AG04450 (cell line): ENCODE measurements around the gene THAP4. TPM values are rescaled to one million over a fixed set of nuclear protein-coding genes. Genes with fewer than 3 reads are reported as not detected.

Source experiments
- CTCF ChIA-PET: fragments of 300-600, 350-600 bp; formaldehyde crosslinking; extraction: SDS; loops from one replicate; lab custom pipeline; 2022; ENCODE audit warnings: antibody characterized with exemption, inconsistent platforms; lab: Charles Lee
- POLR2A ChIA-PET: fragments of 350-600 bp; formaldehyde crosslinking; extraction: SDS; loops from one replicate; lab custom pipeline; 2021; ENCODE audit warnings: antibody characterized with exemption, inconsistent platforms; lab: Yijun Ruan, JAX
- DNase-seq: peaks from one replicate; pipeline ENCODE4 v3.0.0-alpha.2; 2011; ENCODE audit warnings: low read depth, low spot score
- H3K27ac ChIP-seq: one replicate; pipeline ENCODE4 v1.5.1; 2012; ENCODE audit warnings: low read depth, low read length, control low read depth
- H3K27me3 ChIP-seq: one replicate; pipeline ENCODE4 v1.6.0; 2012; ENCODE audit warnings: low read length; ENCODE audit not compliant: control insufficient read depth, insufficient read depth
- H3K4me3 ChIP-seq: 2 replicates; pipeline ENCODE4 v1.5.1; 2011; ENCODE audit warnings: mild to moderate bottlenecking, low read depth, low read length, control low read depth
- H3K9me3 ChIP-seq: 2 replicates; pipeline ENCODE4 v1.5.1; 2012; ENCODE audit warnings: low read length; ENCODE audit not compliant: control insufficient read depth, insufficient read depth
- polyA plus RNA-seq: library from polyadenylated mRNA; depleted of rRNA; stranded (reverse); fragments of >200 nt; gene quantifications from 2 replicates; pipeline ENCODE4 v1.2.3, GENCODE V29; 2011
- TF ChIP-seq, protein P1 (sequence below): IDR thresholded peaks from 2 replicates; pipeline ENCODE4 v1.5.1; 2011; ENCODE audit warnings: low read depth, low read length, control low read depth, inconsistent platforms

THAP4 gene
- polyA plus RNA-seq, 1 experiment, result 23.7 TPM

GRCh38 chr2:241678784-241679540 lies 42.0 kb upstream of the THAP4 start:
- POLR2A ChIA-PET, result interaction anchor here (1.0 kb wide), 1 partner anchor 8 kb away, joined by 3 read pairs; the partner anchor contains the start of gene DTYMK
- Histone ChIP-seq H3K4me3 (no peak overlapping the region), H3K27me3 (no peaks in the 10 kb centered on the region), H3K9me3 (no peaks in the 10 kb centered on the region), H3K27ac (no peak overlapping the region)
- DNase-seq, result no peak
- TF ChIP-seq, protein P1, sequence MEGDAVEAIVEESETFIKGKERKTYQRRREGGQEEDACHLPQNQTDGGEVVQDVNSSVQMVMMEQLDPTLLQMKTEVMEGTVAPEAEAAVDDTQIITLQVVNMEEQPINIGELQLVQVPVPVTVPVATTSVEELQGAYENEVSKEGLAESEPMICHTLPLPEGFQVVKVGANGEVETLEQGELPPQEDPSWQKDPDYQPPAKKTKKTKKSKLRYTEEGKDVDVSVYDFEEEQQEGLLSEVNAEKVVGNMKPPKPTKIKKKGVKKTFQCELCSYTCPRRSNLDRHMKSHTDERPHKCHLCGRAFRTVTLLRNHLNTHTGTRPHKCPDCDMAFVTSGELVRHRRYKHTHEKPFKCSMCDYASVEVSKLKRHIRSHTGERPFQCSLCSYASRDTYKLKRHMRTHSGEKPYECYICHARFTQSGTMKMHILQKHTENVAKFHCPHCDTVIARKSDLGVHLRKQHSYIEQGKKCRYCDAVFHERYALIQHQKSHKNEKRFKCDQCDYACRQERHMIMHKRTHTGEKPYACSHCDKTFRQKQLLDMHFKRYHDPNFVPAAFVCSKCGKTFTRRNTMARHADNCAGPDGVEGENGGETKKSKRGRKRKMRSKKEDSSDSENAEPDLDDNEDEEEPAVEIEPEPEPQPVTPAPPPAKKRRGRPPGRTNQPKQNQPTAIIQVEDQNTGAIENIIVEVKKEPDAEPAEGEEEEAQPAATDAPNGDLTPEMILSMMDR, result no peak
- CTCF ChIA-PET, result no interaction called here

DNA sequence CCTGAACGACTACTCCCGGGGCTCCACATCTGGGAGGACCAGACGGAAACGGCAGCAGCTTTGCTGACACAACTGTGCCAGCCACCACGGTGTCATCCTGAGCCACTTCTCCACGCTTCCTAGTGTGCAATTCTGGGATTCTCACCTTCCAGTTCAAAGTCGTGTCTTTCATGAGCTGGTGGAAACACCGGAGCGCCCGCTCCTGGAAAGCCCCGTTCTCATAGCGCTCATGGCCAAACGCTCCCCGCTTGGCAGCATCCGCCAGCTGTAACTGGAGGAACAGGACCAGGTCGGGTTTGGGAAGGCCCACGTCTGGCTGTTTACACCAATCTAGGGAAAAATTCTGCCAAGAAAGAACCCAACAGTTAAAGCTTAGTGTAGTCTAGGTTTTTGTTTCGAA lies 41.3 kb upstream of the THAP4 start:
- TF ChIP-seq, protein P1, result no peak
- H3K9me3 ChIP-seq, result no peaks in the 10 kb centered on the region; the same call in 1 of the 2 replicates
- POLR2A ChIA-PET, result interaction anchor here (1.0 kb wide), 2 partner anchors 8 to 9 kb away, joined by 3 read pairs; partner anchors contain the start of gene DTYMK
- CTCF ChIA-PET, result interaction anchor here (1.0 kb wide), 1 partner anchor 13 kb away, joined by 3 read pairs; no protein-coding TSS in a partner anchor
- H3K27me3 ChIP-seq, result no peaks in the 10 kb centered on the region
- H3K27ac ChIP-seq, result no peak overlapping the region
- no peak for DNase-seq
- no peak overlapping the region for H3K4me3 ChIP-seq

GRCh38 chr2:241677392-241677791 lies 40.4 kb upstream of the THAP4 start:
- TF ChIP-seq, protein P1, result no peak
- H3K4me3 ChIP-seq, result no peak overlapping the region
- DNase-seq, result no peak
- ChIA-PET POLR2A (interaction anchor here (1.0 kb wide), 1 partner anchor 9 kb away, joined by 3 read pairs; the partner anchor contains the start of gene DTYMK), CTCF (interaction anchor here (1.0 kb wide), 1 partner anchor 13 kb away, joined by 3 read pairs; no protein-coding TSS in a partner anchor)
- H3K27me3 ChIP-seq, result no peaks in the 10 kb centered on the region
- H3K27ac ChIP-seq, result no peak overlapping the region
- H3K9me3 ChIP-seq, result no peaks in the 10 kb centered on the region; the same call in 1 of the 2 replicates

- POLR2A ChIA-PET, result no interaction called here
Measured at GRCh38 chr2:241676665-241677064, 39.7 kb upstream of the THAP4 start.

More at GRCh38 chr2:241676665-241677064, 39.7 kb upstream of the THAP4 start:
- TF ChIP-seq, protein P1, result no peak
- H3K27me3 ChIP-seq, result no peaks in the 10 kb centered on the region
- no peak for DNase-seq
- no peaks in the 10 kb centered on the region; the same call in 1 of the 2 replicates for H3K9me3 ChIP-seq
- H3K4me3 ChIP-seq, result no peak overlapping the region
- CTCF ChIA-PET, result no interaction called here
- no peak overlapping the region for H3K27ac ChIP-seq
